A673 (cell line): ENCODE data around the gene SBK1. TPM values are rescaled to one million over a fixed set of nuclear protein-coding genes. Genes with fewer than 3 reads are reported as not detected.
A peak's percentile ranks its signal among the peaks of the same experiment; 100 is the strongest.

Source experiments
- BruUV-seq: library from RNA; stranded (reverse); fragments of 400-500 nt; replicated peaks from 2 replicates; lab custom pipeline; 2021; lab: Mats Ljungman, UMichigan
- CTCF ChIA-PET: fragments of 300-600 bp; sonication (Branson Sonifier 250); formaldehyde crosslinking; loops from one replicate; lab custom pipeline; 2022; ENCODE audit warnings: antibody characterized with exemption; lab: Charles Lee
- POLR2A ChIA-PET: fragments of 300-600 bp; sonication (Branson Sonifier 250); formaldehyde crosslinking; loops from one replicate; lab custom pipeline; 2022; ENCODE audit warnings: antibody characterized with exemption; ENCODE audit not compliant: low non-redundant PET; lab: Charles Lee
- DNase-seq: peaks from one replicate; pipeline ENCODE4 v3.0.0-alpha.2; 2015; ENCODE audit warnings: low spot score
- H3K27ac ChIP-seq: fragments of 200-600 bp; sonication (generic); 2 replicates; pipeline ENCODE4 v1.5.1; 2016; ENCODE audit warnings: mixed run types, low read depth, mild to moderate bottlenecking, mixed read lengths, antibody characterized with exemption, low read length; ENCODE audit not compliant: poor library complexity, severe bottlenecking
- H3K27me3 ChIP-seq: fragments of 200-600 bp; sonication (generic); replicated peaks from 2 replicates; pipeline ENCODE4 v1.6.1; 2017; ENCODE audit warnings: mixed run types, low read depth, mild to moderate bottlenecking, mixed read lengths, antibody characterized with exemption, low read length; ENCODE audit not compliant: insufficient read depth, poor library complexity
- H3K36me3 ChIP-seq: fragments of 200-600 bp; sonication (generic); 2 replicates; pipeline ENCODE4 v1.6.1; 2016; ENCODE audit warnings: mixed run types, mild to moderate bottlenecking, mixed read lengths, antibody characterized with exemption, low read length; ENCODE audit not compliant: insufficient read depth, poor library complexity, severe bottlenecking
- H3K4me1 ChIP-seq: fragments of 200-600 bp; sonication (generic); 2 replicates; pipeline ENCODE4 v1.6.1; 2017; ENCODE audit warnings: mixed run types, mild to moderate bottlenecking, mixed read lengths, antibody characterized with exemption, low read length; ENCODE audit not compliant: insufficient read depth, poor library complexity, severe bottlenecking
- H3K4me3 ChIP-seq: fragments of 200-600 bp; sonication (generic); 2 replicates; pipeline ENCODE4 v1.5.1; 2016; ENCODE audit warnings: low read depth, mixed run types, mild to moderate bottlenecking, mixed read lengths, low read length; ENCODE audit not compliant: poor library complexity, severe bottlenecking
- H3K9me3 ChIP-seq: fragments of 200-600 bp; sonication (generic); 2 replicates; pipeline ENCODE4 v1.6.1; 2016; ENCODE audit warnings: mixed run types, low read depth, mild to moderate bottlenecking, mixed read lengths, antibody characterized with exemption, low read length; ENCODE audit not compliant: poor library complexity, severe bottlenecking
- EZH2 ChIP-seq: fragments of 200-600 bp; sonication (generic); IDR thresholded peaks from 2 replicates; pipeline ENCODE4 v1.6.1; 2017; ENCODE audit warnings: borderline replicate concordance, low read depth, mild to moderate bottlenecking, mixed read lengths, antibody characterized with exemption, low read length; ENCODE audit not compliant: poor library complexity, severe bottlenecking
- intact Hi-C: fragments of 100-400 bp; cut with micrococcal nuclease; formaldehyde crosslinking; loops from one replicate; pipeline ENCODE4 v1.10.0; 2022; ENCODE audit not compliant: unreplicated experiment
- total RNA-seq: library from RNA; stranded (reverse); gene quantifications from 2 replicates; pipeline ENCODE4 v1.2.3, GENCODE V29; 2021
- TF ChIP-seq, protein P1 (sequence below): fragments of 300-800, 200-600 bp; sonication (generic); conservative IDR thresholded peaks from 2 replicates; pipeline ENCODE4 v1.5.1; 2017; ENCODE audit warnings: low read depth, mild to moderate bottlenecking, antibody characterized with exemption, low read length, moderate library complexity, mixed read lengths

The SBK1 gene
- total RNA-seq, 1 experiment from 2014 or later = 22.2 TPM

DNA sequence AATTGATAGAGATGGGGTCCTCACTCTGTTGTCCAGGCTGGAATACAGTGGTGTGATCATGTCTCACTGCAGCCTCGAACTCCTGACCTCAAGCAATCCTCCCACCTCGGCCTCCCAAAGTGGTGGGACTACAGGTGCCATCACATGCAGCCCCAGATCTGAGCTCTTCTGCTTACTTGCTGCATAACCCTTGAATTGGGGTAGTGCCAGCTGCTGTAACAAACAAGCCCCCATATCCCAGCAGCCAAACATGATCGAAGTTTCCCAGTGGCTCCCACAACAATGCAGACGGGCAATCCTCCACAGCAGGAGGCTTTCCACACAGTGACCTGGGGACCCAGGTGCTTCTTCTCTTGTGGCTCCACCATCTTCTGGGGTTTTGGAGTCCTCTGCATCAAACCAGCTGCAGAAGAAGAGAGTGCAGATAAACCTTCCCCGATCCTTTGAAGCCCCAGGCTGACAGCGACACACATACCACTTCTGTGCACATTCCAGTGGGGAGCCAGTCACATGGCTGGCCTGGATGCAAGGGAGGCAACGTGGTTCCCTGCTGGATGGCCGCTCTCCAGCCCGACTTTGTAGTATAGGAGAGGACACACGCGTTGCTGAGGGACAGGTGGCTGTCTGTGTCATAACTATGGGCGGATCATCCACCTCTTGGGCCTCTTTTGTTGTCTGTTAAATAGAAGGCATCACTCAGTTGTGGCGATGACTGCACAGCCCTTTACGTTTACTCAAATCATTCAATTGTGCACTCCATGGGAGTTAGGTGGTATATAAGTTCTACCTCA is 16.7 kb downstream of the SBK1 start:
- no peak for DNase-seq
- Histone ChIP-seq H3K9me3 (no peaks in the 10 kb centered on the region), H3K36me3 (no peaks in the 10 kb centered on the region), H3K4me1 (peaks cover 14% of the 10 kb centered on the region), H3K27ac (no peak overlapping the region), H3K4me3 (no peak overlapping the region), H3K27me3 (no peaks in the 10 kb centered on the region)
- no TSS peak for BruUV-seq
- ChIA-PET CTCF (no interaction called here), POLR2A (no interaction called here)
- intact Hi-C loops = no loop called here
- no peak for TF ChIP-seq EZH2
- TF ChIP-seq, protein P1, sequence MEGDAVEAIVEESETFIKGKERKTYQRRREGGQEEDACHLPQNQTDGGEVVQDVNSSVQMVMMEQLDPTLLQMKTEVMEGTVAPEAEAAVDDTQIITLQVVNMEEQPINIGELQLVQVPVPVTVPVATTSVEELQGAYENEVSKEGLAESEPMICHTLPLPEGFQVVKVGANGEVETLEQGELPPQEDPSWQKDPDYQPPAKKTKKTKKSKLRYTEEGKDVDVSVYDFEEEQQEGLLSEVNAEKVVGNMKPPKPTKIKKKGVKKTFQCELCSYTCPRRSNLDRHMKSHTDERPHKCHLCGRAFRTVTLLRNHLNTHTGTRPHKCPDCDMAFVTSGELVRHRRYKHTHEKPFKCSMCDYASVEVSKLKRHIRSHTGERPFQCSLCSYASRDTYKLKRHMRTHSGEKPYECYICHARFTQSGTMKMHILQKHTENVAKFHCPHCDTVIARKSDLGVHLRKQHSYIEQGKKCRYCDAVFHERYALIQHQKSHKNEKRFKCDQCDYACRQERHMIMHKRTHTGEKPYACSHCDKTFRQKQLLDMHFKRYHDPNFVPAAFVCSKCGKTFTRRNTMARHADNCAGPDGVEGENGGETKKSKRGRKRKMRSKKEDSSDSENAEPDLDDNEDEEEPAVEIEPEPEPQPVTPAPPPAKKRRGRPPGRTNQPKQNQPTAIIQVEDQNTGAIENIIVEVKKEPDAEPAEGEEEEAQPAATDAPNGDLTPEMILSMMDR = no peak

DNA sequence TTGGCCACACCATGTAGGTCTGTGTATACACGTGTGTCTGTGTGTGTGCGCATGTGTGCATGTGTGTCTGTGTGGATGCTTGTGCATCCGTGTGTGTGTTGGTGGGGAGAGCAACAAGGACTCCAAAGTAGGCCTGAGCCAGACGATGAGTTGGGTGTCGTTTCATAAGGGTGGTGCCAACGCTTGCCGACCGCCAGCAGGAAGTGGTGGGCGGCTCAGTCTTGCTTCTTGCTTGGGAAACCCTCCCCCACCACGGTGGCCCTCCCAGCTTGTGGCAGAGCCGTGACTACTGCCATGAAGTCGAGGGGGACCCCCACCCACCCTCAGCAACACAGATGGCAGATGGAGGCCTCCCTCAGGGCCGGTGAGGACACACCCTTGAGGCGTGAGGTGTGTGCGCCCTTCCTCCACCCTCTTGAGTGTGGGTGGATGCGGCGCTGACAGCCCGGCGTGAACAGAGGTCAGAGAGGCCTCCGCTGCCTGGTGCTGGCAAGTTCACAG is 17.5 kb downstream of the SBK1 start:
- DNase-seq = peak; percentile 65
- Histone ChIP-seq H3K27me3 (no peaks in the 10 kb centered on the region), H3K4me3 (no peak overlapping the region), H3K4me1 (peaks cover 14% of the 10 kb centered on the region), H3K9me3 (no peaks in the 10 kb centered on the region), H3K36me3 (no peaks in the 10 kb centered on the region), H3K27ac (no peak overlapping the region)
- intact Hi-C loops = no loop called here
- CTCF ChIA-PET = no interaction called here
- POLR2A ChIA-PET = no interaction called here
- no TSS peak for BruUV-seq
- TF ChIP-seq EZH2 = no peak
- TF ChIP-seq, protein P1 = no peak

DNA sequence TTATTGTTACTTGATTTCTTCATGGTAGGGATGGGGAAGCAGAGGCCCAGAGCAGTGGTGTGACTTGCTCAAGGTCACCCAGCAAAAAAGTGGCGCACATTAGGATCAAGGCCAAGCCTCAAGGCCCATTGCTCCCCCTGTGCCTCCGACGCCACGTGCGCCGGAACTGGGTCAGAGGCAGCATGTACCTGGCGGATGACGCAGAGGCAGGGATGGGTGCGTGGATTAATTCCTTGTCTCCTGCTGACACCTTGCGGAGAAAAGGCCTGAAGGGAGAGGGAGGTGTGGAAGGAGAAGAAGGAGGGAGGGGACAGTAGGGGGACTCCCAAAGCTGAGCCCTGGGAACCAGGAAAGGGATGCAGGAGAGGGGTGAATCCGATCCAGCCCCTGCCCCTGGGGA is 18.5 kb downstream of the SBK1 start:
- Histone ChIP-seq H3K27ac (no peak overlapping the region), H3K4me3 (no peak overlapping the region), H3K9me3 (no peaks in the 10 kb centered on the region), H3K4me1 (peaks cover 14% of the 10 kb centered on the region), H3K36me3 (no peaks in the 10 kb centered on the region), H3K27me3 (no peaks in the 10 kb centered on the region)
- ChIA-PET POLR2A (no interaction called here), CTCF (no interaction called here)
- intact Hi-C loops = no loop called here
- TF ChIP-seq EZH2 = no peak
- TF ChIP-seq, protein P1 = no peak
- no TSS peak for BruUV-seq
- DNase-seq = no peak
